Spleen (tissue), 11 donors: ENCODE measurements around the gene KPNA3. TPM values are rescaled to one million over a fixed set of nuclear protein-coding genes. Genes with fewer than 3 reads are reported as not detected.

Experiments
- DNase-seq: peaks from one replicate; pipeline ENCODE4 v3.0.0-alpha.2; 2020
- H3K27ac ChIP-seq, 8 donors: fragments of 200-600 bp; sonication (generic) in 7 of 8; 1 replicate in 4 of 8; 2 replicates in 4 of 8; pipeline versions ENCODE4 v1.5.0 to v1.8.0; 2016 to 2021; ENCODE audit warnings: inconsistent platforms in 4 of 8, mild to moderate bottlenecking in 4 of 8, moderate library complexity in 1 of 8
- H3K27me3 ChIP-seq, 7 donors: fragments of 200-600 bp; sonication (generic) in 6 of 7; replicated peaks in 1 of 7; 1 replicate in 4 of 7; 2 replicates in 3 of 7; pipeline versions ENCODE4 v1.5.0 to v1.8.0; 2016 to 2021; ENCODE audit warnings: inconsistent platforms in 3 of 7, mild to moderate bottlenecking in 1 of 7
- H3K36me3 ChIP-seq, 6 donors: fragments of 200-600 bp; sonication (generic) in 5 of 6; 1 replicate in 4 of 6; 2 replicates in 2 of 6; pipeline versions ENCODE4 v1.5.0 to v1.8.0; 2016 to 2021; ENCODE audit warnings: inconsistent platforms in 2 of 6
- H3K4me1 ChIP-seq, 6 donors: fragments of 200-600 bp; sonication (generic) in 5 of 6; 1 replicate in 3 of 6; 2 replicates in 3 of 6; pipeline versions ENCODE4 v1.5.0 to v1.8.0; 2016 to 2021; ENCODE audit warnings: inconsistent platforms in 3 of 6
- H3K4me3 ChIP-seq, 8 donors: fragments of 200-600 bp; sonication (generic) in 7 of 8; 1 replicate in 4 of 8; 2 replicates in 4 of 8; pipeline versions ENCODE4 v1.5.0 to v1.8.0; 2016 to 2021; ENCODE audit warnings: inconsistent platforms in 4 of 8, mild to moderate bottlenecking in 4 of 8, moderate library complexity in 2 of 8
- H3K9me3 ChIP-seq, 8 donors: fragments of 200-600 bp; sonication (generic) in 7 of 8; 1 replicate in 4 of 8; 2 replicates in 4 of 8; pipeline versions ENCODE4 v1.5.0 to v1.8.0; 2016 to 2021; ENCODE audit warnings: inconsistent platforms in 4 of 8
- CTCF ChIP-seq, 11 experiments: fragments of 200-600 bp in 7 of 11; fragments of 450-650 bp in 4 of 11; sonication (generic) in 4 of 11; IDR thresholded peaks in 8 of 11; conservative IDR thresholded peaks in 3 of 11; 1 replicate in 7 of 11; 2 replicates in 4 of 11; pipeline versions ENCODE4 v1.4.0 to v1.8.0; 2016 to 2021; ENCODE audit warnings: antibody characterized with exemption in 11 of 11, inconsistent platforms in 4 of 11, mild to moderate bottlenecking in 1 of 11
- POLR2A ChIP-seq, 3 donors: fragments of 450-650 bp; IDR thresholded peaks; one replicate each; pipeline ENCODE4 v1.5.1; 2017; ENCODE audit warnings: antibody characterized with exemption in 3 of 3, mild to moderate bottlenecking in 1 of 3
- POLR2AphosphoS5 ChIP-seq, 3 donors: sonication (generic); formaldehyde crosslinking; IDR thresholded peaks; one replicate each; pipeline ENCODE4 v1.5.1; 2017; ENCODE audit warnings: antibody characterized with exemption in 3 of 3
- WGBS, 5 donors: extraction: QIAGEN DNeasy Blood & Tissue Kit in 3 of 5; methylation state at CpG; one replicate each; pipeline versions ENCODE4 v1.1.5 to v1.1.7; 2013 to 2018; 5-methylcytosine and 5-hydroxymethylcytosine counted together
- intact Hi-C: fragments of 100-400 bp; cut with DNase I; formaldehyde crosslinking; loops from one replicate; pipeline ENCODE4 v1.15.0; 2023; ENCODE audit warnings: low total_unique reads
- polyA plus RNA-seq, 3 donors: library from polyadenylated mRNA; stranded (reverse); fragments of 200-250 nt; gene quantifications; one replicate each; pipeline ENCODE4 v1.2.1, GENCODE V29; 2013
- total RNA-seq, 7 donors: library from RNA; depleted of rRNA in 3 of 7; stranded (reverse); fragments of >200 nt in 3 of 7; fragmentation: NEBNext Ultra II Directional in 4 of 7; extraction: Animal tissue kit (Norgen Biotek cat#: 25700) in 4 of 7; gene quantifications; one replicate each; pipeline versions ENCODE4 v1.1.0 to v1.2.1, GENCODE V29; 2016 to 2021
- donor health status: healthy with polysubstance abuse.
- donor health status: DM: no; HTN: no; CAD: no; lungs with moderate emphysema.
- donor health status: DM: no; HTN: no; CAD: no.
- donor health status: Bipolar disorder and iron deficiency.
- donor health status: healthy.
- donor health status: DM: no; HTN: no; CAD: no.
- donor health status: DM: yes; HTN: yes; CAD: no.

The KPNA3 gene
- total and polyA plus RNA-seq, 10 donors = 9.6 to 26.3 (median 20.6) TPM

- intact Hi-C loops = no loop called here
- Histone ChIP-seq H3K9me3 (peaks cover 0 to 18% (median 10%) of the 10 kb centered on the region in 8 donors), H3K27ac (no peak overlapping the region), H3K4me3 (no peak overlapping the region), H3K36me3 (no peaks in the 10 kb centered on the region), H3K4me1 (no peaks in the 10 kb centered on the region), H3K27me3 (no peaks in the 10 kb centered on the region)
- DNase-seq = no peak
- WGBS, 5 donors = 33 to 51% (median 36%) methylated on average over 4 of the region's 4 CpGs
- TF ChIP-seq CTCF (IDR thresholded peaks at IDR 0.05 in 8 of 11, conservative IDR thresholded peaks at IDR 0.05 in 3 of 11) (no peak), POLR2AphosphoS5 (IDR thresholded peaks at IDR 0.05) (no peak), POLR2A (IDR thresholded peaks at IDR 0.05) (no peak)
Observed at GRCh38 chr13:49831455-49831854, 39.0 kb upstream of the KPNA3 start.

- no peaks in the 10 kb centered on the region for H3K36me3 ChIP-seq
- TF ChIP-seq CTCF (IDR thresholded peaks at IDR 0.05 in 8 of 11, conservative IDR thresholded peaks at IDR 0.05 in 3 of 11) (no peak), POLR2A (IDR thresholded peaks at IDR 0.05) (no peak), POLR2AphosphoS5 (IDR thresholded peaks at IDR 0.05) (no peak)
- H3K4me1 ChIP-seq = no peaks in the 10 kb centered on the region
- no peaks in the 10 kb centered on the region for H3K27me3 ChIP-seq
- WGBS, 5 donors = 16 to 28% (median 16%) methylated on average over 3 of the region's 3 CpGs
- intact Hi-C loops = no loop called here
- peaks cover 0 to 18% (median 10%) of the 10 kb centered on the region in 8 donors for H3K9me3 ChIP-seq
- no peak overlapping the region for H3K27ac ChIP-seq
- H3K4me3 ChIP-seq = no peak overlapping the region
- no peak for DNase-seq
Observed at GRCh38 chr13:49830721-49831120, 38.2 kb upstream of the KPNA3 start.

GRCh38 chr13:49829715-49830114 lies 37.2 kb upstream of the KPNA3 start:
- Histone ChIP-seq H3K9me3 (peaks cover 0 to 18% (median 10%) of the 10 kb centered on the region in 8 donors), H3K27me3 (peaks cover 0 to 4% (median 0%) of the 10 kb centered on the region in 7 donors), H3K4me1 (no peaks in the 10 kb centered on the region), H3K36me3 (no peaks in the 10 kb centered on the region), H3K27ac (no peak overlapping the region), H3K4me3 (no peak overlapping the region)
- 96 to 100% (median 97%) methylated on average over 2 of the region's 2 CpGs for WGBS, 5 donors
- TF ChIP-seq CTCF (IDR thresholded peaks at IDR 0.05 in 8 of 11, conservative IDR thresholded peaks at IDR 0.05 in 3 of 11) (no peak), POLR2AphosphoS5 (IDR thresholded peaks at IDR 0.05) (no peak), POLR2A (IDR thresholded peaks at IDR 0.05) (no peak)
- DNase-seq = no peak
- intact Hi-C loops = no loop called here

GRCh38 chr13:49828453-49828852 lies 36.0 kb upstream of the KPNA3 start:
- H3K27me3 ChIP-seq = peaks cover 0 to 7% (median 0%) of the 10 kb centered on the region in 7 donors
- H3K9me3 ChIP-seq = peaks cover 0 to 18% (median 10%) of the 10 kb centered on the region in 8 donors
- no peaks in the 10 kb centered on the region for H3K4me1 ChIP-seq
- no peak overlapping the region for H3K27ac ChIP-seq
- intact Hi-C loops = no loop called here
- TF ChIP-seq POLR2AphosphoS5 (IDR thresholded peaks at IDR 0.05) (no peak), CTCF (IDR thresholded peaks at IDR 0.05 in 8 of 11, conservative IDR thresholded peaks at IDR 0.05 in 3 of 11) (no peak), POLR2A (IDR thresholded peaks at IDR 0.05) (no peak)
- WGBS, 5 donors = 58 to 80% (median 61%) methylated on average over 1 to 2 of the region's 2 CpGs
- no peaks in the 10 kb centered on the region for H3K36me3 ChIP-seq
- H3K4me3 ChIP-seq = no peak overlapping the region
- DNase-seq = no peak
